Activated CD4-positive, alpha-beta T cell treated with anti-CD3 and anti-CD28 coated beads for 48 hours (primary cell): ENCODE data around the gene EXOC6B.
A peak's percentile ranks its signal among the peaks of the same experiment; 100 is the strongest.

Source experiments
- DNase-seq: peaks from one replicate; pipeline ENCODE4 v3.0.0-alpha.2; 2020

EXOC6B gene

DNA sequence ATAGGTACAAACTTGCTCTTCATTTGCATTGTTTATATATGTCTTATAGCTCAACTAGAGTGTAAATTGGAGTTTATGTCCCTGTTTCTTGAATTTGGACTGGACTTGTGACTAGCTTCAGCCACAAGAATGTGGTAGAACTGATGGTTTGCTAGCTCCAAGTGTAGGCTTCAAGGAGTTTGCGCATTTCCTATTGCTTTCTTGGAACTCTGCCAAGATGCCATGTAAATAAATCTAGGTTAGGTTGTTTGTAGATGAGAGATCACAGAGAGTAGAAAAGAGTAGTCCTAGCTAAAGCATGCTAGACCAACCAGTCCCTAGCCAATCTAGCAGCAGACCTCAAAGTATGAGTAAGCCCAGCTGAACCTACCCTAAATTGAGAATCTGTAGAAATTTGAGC is 495.2 kb downstream of the EXOC6B start:
- DNase-seq, result no peak

DNA sequence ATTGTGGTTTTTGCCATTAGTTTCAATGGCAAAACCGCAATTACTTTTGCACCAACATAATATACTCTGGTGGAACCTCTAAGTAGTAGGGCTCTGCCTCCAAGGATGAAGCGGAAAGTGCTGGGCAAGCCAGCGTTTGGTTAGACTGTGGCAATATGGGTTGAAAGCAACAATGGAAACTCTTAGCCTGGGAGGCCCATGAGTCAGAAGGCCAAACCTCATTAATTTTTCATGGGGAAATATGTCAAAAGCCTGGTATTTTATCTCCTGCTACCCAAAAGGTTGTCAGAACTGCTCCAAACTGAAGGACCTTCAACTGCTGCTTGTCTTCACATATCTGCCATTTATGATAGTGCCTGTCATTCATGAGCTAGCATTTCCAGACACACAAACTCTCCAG is 499.1 kb downstream of the EXOC6B start:
- DNase-seq, result no peak

DNA sequence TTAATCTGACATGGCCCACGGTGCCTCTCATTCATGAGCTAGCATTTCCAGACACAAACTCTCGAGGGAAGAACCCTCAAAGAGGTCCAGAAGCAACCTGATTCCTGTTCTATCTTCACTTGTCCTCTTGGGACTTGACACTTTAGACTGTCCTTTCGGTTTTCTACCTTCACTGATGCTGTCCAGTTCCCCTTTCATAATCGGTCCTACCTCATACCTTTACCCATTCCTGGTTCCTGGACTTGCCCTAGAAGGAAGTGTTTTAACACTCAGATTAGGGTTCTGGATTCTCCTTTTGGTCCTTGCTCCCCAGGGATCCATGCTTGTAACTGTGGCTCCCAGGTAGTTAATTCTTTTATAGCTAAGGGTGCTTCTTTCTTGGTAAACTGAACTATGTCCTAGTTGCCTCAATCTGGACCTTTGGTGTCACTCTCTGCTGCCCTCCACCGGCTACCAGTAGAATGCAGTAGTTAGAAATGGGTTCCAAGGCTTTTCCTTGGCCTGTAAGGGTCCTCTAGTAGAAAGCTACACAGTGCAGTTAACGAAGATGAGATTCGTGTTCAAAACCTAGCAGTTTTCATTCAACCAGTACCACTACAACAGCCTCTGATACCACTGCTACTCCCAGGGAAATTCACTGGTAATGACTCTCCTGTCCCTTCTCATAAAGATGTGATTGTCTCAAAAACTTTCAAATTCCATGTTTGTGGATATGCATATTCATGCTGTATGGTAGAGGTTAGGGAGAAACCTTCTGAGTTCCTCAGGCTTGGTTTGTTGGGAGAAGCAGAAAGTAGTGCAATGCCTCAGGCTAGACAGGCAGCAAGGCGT is 500.0 kb downstream of the EXOC6B start:
- peak; percentile 28 for DNase-seq

DNA sequence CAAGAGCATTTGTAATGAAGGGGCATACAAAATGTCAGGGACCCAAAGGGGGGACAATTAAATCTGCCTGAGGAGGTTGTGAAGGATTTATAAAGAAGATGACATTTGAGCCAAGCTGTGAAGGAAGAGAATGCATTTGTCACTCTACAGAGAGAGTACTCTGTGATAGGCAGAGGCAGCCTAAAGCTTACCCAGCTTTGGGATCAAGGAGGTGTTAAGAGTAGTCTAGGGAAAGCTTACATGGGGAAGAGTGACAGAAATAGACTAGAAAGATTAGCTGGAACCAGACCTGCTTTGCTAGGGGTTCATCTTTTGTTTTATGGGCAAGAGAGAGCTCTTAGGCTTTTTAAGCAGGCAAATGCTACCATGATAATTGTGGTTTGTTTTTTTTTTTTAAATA is 509.1 kb downstream of the EXOC6B start:
- DNase-seq, result no peak

DNA sequence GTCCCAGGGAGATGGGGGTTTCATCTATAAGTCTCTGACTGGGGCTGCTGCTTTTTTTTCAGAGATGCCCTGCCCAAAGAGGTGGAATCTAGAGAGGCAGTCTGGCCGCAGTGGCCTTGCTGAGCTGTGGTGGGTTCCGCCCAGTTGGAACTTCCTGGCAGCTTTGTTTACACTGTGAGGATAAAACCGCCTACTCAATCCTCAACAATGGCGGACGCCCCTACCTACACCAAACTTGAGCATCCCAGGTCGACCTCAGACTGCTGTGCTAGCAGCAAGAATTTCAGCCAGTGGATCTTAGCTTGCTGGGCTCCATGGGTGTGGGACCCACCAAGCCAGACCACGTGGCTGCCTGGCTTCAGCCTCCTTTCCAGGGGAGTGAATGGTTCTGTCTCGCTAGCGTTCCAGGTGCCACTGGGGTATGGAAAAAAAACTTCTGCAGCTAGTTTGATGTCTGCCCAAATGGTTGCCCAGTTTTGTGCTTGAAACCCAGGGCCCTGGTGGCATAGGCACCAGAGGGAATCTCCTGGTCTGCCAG is 525.6 kb downstream of the EXOC6B start:
- DNase-seq, result no peak

DNA sequence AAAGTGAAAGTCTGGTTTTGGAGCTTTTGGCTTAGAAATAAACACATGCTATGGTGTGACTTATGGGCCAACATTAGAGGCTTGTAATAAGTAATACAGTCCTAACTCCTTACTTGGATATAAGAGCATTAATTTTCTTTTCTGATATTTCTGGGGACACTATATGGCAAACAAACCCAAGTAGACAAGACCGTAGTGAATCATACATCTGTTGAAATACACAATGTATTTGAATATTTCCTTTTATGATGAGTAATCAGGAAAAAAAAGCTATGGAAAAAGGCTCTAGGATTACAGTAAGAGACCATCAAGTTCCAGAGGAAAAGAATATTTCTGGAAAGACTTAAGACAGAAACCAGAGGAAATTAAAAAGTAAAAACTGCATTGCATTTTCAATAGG is 532.2 kb downstream of the EXOC6B start:
- DNase-seq, result no peak

DNA sequence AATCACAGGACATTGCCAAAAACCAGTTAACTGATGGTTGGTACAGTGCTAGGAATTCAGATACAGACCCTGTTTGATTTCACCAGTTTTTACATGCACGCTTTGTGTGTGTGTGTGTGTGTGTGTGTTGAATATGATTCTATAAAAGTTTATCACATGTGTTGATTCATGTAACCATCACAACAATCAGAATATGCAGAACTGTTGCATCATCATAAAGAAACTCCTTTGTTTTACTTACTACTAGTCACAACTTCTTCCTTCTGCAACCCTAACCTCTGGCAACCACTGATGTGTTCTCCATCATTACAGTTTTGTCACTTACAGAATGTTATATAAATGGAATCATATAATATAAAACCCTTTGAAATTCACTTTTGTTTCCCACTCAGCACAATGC is 533.4 kb downstream of the EXOC6B start:
- DNase-seq, result no peak

DNA sequence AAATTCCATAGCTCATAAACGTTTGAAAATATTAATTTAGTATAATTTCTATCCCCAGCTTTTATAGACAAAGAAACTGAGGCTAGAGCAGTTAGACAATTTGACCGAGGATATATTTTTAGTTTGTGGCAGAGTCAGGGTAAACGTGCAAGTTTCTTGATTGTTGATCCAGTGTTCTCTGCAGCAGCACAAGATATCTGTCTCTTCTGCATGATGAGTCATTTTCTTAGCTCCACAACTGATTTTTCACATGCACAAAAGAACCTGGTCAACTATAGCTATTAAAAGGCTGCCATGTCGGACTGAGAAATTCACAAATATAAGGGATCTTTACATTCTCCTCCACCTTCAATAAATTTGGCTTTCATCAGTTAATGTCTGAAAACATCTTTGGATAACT is 534.8 kb downstream of the EXOC6B start:
- no peak for DNase-seq

DNA sequence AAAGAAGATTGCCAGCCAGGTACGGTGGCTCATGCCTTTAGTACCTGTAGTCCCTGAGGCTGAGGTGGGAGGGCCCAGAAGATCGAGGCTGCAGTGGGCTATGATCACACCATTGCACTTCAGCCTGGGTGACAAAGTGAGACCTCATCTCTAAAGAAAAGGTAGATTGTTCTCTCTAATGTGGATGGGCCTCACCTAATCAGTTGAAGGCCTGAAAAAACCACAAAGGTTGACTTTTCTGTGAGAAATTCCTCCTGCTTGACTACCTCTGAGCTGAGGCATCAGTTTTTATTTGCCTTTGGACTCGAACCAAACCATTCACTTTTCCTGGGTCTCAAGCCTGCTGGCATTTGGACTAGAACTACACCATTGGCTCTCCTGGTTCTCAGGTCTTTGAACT is 536.1 kb downstream of the EXOC6B start:
- DNase-seq, result no peak

DNA sequence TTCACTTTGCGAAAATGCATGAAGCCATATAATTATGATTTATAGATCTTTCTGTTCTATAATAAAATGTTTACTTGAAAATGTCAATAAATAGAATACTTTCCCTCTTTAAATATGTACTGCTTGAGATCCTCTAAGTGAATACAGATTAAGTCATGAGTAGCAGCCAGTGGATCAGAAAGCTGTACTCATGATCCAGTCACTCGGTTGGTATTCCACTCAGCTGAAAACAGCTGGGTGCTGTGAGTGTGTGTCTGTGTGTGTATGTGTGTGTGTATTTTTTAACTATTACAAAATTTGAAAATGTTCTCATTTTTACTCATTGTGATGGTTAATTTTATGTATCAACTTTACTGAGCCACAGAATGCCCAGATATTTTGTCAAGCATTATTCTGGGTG is 536.5 kb downstream of the EXOC6B start:
- no peak for DNase-seq

DNA sequence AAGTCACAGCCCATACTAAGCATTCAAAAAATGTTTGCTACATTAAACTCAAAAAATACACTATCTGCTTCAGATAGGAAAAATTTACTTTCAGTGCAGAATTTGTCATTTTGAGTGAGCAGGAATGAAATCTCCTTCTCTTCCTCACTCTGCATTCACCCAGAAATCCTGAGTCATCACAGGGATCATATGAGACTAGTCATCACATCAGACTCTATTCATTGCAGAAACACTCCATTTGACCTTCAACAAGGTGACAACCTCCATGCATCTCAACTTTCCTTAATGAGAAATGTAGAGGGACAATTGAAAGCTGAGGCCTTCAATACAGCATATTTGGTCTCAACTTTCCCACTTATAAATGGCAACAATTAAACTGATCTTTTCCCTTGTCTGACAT is 547.8 kb downstream of the EXOC6B start:
- no peak for DNase-seq

DNA sequence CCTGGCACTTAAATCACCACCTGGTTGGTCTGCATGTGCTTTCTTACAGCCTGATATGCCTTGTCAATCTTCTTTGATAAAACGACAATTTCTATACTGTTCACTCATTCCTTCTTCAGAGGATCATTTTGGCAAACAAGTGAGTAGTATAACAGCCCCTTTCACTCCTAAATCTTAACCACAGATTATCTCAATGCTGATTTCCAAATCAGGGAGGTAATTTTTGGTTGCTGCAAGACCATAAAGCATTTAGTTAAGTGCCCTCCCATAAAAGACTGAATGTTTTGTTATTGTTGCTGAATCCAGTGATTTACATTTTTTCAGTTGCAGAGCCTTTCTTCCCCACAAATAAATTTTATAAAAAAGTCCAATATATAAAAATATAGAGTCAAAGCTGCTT is 549.0 kb downstream of the EXOC6B start:
- no peak for DNase-seq

DNA sequence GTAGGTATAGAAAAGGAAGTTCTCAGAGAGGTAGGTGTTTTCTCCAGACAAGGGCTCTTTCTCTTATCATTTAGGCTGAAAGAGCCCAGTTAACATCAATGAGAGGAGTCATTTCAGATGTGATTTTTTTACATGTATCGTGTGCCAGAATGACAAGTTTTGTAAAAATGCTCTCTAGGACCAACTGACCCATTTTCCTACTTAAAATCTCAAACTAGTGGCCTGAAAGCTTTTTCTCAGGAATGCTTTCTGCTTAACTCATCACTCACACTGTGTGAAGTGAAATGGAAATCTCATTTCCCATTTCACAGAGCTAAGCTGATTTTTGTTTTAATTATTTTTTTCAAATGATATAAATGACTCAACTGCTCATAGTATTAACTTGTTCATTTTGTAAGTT is 549.5 kb downstream of the EXOC6B start:
- DNase-seq, result no peak

DNA sequence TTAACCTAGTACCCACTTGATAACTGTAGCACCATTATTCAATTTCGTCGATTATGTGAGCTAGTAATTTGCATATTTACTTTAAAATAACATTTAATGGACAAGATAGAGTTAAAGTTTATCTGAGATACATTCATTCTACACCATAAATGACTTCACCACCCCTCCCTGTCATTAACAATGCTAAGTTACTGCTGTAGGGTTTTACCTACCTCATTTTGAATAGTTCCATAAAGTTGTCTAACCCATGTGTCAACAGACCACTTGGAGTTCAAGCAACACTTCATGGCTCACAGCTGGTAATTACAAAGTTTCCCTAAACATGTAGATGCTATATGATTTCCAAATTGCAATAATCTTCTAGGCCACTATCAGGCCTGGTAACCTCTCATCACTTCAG is 550.7 kb downstream of the EXOC6B start:
- no peak for DNase-seq

DNA sequence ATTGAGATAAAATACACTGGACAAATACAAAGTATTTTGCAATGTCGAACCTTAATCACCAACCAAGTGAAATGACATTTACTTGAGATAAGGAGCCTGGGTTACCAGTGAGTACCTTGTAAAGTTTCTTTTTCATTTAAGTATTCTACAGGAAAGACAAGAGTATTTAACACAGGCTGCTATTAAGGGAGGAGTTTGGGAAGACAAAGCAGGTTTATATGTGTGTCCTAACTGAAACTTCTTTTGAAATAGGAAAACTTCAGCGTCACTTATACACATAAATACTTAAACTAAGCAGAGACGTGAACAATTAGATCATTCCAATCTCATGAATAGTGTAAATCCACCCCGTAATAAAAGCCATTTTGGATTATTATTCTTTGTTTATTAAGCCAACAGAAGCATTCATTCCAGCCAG is 551.4 kb downstream of the EXOC6B start:
- DNase-seq, result no peak

DNA sequence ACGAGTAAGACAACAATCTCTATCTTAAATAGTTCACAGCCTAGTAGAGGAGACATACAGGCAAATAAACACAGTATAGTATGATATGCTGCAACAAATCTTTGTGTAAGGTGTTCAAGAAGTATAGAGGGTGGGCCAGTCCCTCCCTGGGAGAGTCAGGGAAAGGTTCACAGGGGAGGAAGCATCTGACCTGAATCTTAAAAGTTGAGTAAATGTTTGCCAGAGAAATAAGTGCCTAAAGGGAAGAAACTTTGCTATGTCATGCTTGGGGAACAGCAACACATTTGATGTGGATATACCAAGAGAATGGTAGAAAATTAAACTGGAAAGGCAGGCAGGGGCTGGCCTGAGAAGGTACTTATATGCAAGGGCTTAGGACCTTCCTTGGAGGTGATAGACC is 552.4 kb downstream of the EXOC6B start:
- DNase-seq, result no peak

DNA sequence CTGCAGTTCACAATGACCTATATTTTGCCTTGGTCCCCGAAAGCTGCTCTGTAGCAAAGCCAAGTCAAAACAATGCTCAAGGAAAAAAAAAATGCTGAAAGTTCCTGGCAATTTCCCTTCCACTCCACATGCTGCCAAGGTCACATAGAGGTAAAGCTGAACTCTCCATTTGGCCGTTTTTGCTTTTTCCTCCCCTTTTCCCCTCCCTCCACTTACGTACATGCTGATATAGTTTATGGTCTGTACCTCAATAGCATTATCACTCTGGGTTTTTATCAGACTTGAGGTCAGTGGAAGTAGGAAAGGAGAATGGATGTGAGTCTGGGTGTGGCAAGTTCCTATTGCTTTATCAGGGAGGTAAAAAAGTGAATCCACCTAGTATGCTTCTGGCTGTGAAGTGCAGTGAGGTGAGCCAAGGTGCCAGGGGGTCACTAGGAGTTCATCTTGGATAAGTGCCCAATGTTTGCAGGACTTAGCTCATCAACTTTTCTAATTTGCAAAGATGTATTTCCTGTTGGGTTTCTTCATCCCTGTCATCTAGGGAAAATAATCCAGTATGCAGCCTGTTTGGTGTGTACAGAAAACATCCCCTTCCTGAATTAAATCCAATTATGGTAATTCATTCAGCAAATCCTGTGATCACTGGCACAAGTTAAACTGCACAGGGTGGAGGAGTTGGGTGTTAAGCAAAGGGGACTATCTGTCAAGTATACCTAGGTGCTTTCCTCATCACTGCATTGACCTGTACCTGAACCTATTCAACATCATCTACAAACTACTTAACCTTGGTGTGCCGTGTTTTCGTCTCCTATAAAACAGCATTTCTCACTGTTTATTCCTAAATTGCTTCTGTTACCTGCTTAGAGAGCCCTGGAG is 553.8 kb downstream of the EXOC6B start:
- DNase-seq, result no peak

DNA sequence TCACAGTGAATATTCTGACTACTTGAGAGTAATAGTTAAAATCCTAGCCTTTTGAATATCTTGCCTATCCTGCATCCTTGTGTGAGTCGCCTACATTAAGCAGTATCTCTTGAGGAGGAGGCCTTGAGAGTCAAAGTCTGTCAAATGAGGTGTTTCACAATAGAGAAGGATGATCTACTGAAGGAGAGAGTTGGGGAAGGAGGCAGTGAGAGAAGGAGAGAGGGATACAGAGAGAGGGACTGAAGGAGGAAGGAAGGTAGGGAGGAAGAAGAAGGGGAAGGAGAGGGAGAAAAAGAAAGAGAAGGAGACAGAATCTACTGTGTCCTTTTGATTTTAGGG is 554.6 kb downstream of the EXOC6B start:
- no peak for DNase-seq

DNA sequence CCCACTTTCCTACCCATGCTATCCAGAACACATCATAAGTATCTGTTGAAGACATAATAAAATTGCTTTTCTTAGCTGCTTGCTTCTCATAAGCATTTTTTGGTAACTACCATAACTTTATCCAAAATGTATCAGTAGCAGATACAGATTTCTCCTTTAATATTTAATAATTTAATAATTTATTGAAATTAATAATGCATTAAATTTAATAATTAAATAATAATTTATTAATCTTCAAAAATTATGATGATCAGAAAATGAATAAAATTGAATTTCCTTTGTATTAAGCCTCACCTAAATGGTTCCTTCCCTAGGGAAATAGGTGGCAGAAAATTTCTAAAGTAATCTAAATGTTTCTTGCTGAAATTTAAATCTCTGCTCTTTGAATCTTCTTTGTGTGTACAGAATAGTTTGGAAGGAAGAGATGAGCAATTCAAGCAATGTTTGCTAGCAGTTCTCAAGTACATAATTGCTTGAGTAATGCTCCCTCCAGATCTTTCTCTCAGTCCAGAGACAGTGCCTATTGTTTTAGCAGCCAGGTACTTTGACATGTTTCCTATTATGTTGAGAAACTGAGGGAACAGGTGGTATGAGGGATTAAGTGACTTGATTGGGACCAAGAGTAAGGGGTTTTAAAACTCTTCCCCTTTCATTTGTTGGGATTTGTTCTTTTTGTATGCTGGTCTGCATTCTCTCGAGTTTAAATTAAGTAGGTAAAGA is 555.1 kb downstream of the EXOC6B start:
- DNase-seq, result no peak

DNA sequence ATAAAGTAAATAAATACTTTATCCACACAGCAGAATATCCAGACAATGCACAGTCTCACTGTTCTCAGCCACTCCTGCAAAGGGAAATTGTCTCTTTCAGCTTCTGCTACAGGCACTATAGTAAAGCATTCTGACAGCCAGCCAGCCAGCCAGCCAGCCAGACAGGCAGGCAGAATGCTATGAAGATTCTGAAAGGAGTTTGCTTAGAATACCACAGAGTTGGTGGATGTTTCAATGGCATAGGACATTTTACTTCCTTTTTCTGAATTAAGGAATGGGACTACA is 562.1 kb downstream of the EXOC6B start:
- DNase-seq, result no peak

DNA sequence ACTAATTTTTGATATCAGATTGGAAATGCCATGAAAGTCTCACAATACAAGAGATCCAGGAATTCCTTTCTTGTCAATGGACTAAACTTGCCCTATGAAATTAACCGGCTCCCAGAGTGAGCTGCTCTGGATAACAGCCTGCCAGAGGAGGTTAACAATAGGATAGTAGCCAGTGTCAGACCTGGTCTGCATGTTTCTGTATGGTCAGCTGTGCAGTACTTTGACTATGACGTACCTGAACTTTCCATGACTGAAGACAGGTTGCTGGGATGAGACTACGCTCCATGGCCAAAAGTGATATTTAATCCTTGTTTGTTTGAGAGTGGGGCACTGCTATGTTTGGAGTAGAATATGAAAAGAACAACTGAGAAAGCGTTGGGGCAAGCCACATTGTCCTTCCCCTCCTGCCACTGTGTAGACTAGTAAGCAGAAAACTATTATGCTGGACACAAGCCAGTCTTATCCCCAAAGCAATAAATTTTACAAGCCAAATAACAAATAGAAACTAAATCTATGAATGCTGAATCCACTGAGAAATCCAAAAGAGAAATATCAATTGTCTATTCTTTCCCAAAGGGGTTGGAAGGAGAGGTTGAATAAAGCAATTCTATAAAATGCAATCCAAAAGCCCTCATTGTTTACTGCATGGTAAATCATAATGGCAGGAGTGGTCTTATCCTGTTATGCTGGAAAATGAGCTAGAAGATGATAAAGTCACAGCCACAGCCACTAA is 562.6 kb downstream of the EXOC6B start:
- DNase-seq, result no peak

DNA sequence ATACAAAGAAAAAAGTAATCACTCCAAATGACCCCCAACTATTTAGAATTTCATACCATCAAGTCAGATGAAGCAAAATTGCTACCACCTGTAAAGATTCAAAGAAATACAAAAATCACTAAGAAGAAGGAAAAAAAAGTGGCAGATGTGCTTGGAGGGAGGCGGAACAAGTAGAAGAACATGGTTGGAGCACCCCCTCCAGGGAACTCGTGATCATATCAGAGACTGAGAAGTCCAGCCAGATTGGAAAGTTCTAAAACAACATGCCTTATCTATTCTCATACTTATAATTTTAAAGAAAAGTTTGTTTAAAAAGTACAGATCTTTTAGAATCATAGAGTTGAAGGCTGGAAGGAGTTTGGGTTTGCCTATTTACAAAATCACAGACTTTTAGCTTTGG is 564.8 kb downstream of the EXOC6B start:
- DNase-seq, result no peak

DNA sequence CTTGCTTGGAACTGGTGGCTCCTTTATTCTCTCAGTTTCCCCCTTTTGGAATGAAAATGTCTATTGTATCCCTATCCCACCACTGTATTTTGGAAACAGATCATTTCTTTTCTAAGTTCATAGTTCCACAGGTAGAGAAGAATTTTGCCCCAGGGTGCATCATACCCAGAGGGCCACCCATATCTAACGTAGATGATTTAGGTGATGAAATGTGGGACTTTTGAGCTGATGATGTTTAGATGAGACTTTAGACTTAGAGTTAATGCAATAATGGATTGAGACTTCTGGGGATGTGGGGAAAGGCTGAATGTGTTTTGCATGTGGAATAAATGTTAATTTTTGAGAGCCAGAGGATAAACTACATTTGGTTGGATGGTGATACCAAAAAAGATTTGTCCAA is 570.3 kb downstream of the EXOC6B start:
- no peak for DNase-seq
